HG03469 (cell line): Measurements from ENCODE around the gene COBL.

ENCODE experiments used
- ATAC-seq: cut with Tn5 transposase; IDR thresholded peaks from one replicate; pipeline ENCODE4 v1.9.1; 2021; ENCODE audit warnings: mild to moderate bottlenecking, moderate library complexity, moderate number of reproducible peaks; ENCODE audit not compliant: unreplicated experiment

Gene COBL

GRCh38 chr7:51316666-51317581 lies at the start of gene COBL:
TSS of gene COBL (minus strand) at chr7:51316809. CDS start at chr7:51316633, 176 bp downstream.
- no peak for ATAC-seq

GRCh38 chr7:51366172-51366728 lies 49.6 kb upstream of the COBL start:
- ATAC-seq, result no peak

GRCh38 chr7:51357821-51358220 lies 41.2 kb upstream of the COBL start:
- ATAC-seq, result no peak

DNA sequence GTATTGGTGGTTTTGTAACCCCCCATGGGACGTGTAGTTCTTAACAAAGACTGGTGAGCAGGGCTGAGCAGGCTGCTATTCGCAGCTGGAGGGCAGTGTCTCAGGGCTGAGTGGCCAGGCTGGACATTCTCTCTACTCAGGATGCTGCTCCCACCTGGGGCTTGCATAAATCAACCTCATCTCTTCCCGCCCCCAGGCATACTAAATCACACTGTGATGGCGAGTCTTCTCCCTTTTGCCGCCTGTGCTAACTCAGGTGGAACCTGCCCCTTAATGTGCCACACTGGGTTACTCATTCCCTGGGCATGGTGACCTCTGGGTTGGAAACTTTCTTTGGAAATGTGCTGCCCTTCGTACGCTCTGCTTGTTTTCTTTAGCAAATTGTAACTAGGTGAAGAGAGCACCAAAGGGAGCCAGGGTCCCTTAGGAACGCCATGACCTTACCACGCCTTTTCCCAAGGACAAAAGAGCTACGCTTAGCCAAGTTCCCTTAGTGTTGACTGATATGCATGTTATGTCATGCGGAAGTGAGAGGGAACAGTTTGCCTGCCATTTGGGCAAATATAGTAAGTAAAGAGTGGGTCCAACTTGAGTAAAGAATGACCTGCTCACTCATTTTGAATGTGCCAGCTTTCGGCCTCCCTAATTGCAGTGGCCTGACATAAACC lies 40.4 kb upstream of the COBL start:
- no peak for ATAC-seq

- ATAC-seq, result no peak
Observed at GRCh38 chr7:51354897-51355296, 38.3 kb upstream of the COBL start.

DNA sequence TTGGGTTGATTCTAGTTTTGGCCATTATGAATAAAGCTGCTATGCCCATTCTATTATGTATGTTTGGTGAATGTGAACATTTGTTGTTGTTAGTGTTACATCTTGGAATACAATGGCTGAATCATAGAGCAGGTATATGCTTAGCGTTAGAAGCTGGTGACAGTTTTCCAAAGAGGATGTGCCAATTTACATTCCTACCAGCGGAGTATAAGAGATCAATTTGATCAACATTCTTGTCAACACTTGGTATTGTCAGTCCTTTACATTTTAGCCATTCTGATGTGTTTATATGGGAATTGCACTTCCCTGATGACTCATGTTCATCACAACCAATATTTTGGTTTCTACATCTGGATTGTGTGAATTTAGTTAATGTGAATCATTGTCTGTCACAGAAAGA lies 37.8 kb upstream of the COBL start:
- no peak for ATAC-seq

GRCh38 chr7:51352174-51353100 lies 35.8 kb upstream of the COBL start:
- ATAC-seq, result no peak

DNA sequence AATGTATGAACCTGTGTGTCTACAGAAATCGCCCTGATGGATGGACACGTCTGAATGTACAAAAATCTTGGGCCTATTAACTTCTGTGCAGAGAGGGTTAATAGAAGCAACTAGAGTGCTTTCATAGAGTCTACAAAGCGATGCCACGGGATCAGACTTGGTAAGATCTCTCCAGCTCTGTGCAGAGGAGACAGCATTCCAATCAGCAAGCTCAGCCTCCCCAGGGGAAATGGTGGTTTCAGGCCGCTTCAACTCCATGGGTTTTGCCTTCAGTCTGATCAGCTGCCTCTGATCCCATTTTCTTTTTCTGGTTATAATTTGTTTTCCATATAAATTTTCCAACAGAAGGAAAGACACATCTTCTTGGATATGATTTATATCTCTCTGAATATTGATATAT lies 35.1 kb upstream of the COBL start:
- ATAC-seq, result no peak

- ATAC-seq, result no peak
Observed at GRCh38 chr7:51350546-51350896, 33.9 kb upstream of the COBL start.

DNA sequence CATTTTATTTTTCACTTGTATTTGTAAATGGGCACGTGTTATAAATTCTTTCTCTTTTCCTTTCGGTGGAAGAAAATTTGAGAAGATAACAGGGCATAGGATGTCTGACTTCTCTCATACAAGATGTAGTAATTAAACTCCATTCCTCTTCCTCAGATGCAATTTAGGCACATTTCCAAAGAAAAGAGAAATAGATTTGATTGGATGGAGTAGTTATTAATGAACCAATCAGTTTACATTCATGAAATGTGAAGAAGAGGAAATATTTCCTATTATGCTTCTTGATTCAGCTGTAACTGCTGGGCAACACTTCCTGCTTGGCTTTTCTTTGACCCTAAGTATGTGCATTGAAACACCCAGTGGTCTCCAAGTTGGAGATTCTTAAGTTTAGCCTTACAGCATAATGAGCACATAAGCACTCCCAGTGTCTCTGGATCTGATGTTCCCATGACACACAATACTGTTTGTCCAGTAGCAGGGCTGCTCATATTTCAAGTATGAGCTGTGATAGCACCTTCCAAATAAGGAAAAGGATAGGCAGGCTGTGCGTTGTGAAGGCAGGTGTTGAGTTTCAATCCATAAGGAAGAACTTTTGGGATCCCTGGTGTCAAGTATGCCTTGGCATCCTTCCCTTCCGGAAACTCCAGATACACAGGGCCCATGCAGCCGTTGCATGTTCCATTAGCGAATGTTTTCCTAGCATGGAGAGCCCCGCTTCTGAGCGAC lies 33.4 kb upstream of the COBL start:
- no peak for ATAC-seq

DNA sequence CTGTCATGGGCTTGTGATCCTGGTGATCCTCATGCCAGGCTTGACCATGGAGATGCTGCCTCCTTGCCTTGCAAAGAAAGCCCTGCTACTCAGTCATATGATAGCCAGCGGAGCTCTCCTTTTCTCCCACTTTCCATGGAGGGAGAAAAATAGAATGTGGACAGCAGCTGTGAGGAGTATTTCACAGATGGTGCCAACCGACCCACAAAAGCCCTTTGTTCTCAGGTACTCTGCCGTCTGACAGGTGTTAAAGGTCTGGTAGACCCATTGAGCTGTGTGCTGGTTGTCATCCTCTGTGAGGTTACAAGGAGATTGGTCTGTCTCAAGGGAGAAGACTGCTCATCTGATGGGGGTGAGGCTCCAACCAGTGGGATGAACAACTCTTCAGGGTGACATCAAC lies 29.5 kb upstream of the COBL start:
- ATAC-seq, result no peak

DNA sequence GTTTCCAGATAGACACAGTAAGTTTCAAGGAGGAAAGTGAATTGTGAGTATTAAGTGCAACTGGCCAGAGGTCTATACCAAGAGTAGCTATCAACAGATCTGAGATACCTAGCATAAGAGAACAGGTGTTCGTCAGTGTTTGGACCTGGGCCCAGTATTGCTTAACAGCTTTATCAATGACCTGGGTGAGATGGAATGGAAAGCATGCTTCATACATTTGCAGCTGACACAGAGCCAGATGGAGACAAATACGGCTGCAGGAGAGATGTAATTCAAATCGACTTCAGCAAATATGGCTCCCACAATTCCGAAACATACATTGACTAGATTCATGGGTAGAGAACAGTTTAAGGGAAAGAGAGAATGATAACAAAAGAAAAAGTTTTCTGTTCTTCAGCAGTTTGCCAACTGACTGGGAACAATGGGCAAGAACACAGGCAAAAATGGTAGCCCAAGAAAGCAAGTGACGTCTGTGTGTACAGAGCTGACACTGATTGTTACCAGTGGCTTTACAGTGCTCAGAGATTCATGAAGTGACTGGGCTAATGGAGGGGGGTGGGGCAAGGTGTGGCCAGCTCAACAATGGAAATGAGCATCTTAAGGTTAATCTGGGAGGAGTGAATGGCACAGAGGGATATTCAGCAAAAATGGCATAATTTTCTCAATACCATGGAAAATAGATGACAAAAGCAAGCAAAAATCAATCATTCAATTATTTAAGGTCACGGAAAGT lies 28.0 kb upstream of the COBL start:
- ATAC-seq, result no peak

DNA sequence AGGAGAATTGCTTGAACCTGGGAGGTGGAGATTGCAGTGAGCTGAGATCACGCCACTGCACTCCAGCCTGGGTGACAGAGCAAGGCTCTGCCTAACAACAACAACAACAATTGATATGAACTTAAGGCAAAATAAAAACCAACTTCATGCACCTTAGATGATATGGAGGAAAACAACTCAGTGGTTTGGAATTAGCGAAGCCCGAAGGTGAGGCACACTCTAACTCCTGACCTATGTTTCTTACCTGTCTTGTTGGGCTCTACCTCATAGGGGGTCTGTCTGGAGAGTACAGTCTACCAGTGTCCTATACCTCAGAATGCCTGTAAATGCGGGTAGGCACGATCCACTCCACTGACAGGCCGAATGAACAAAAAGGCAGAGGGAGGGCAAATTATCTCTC lies 24.3 kb upstream of the COBL start:
- no peak for ATAC-seq

GRCh38 chr7:51340029-51340838 lies 23.6 kb upstream of the COBL start:
- no peak for ATAC-seq

GRCh38 chr7:51335057-51335456 lies 18.4 kb upstream of the COBL start:
- ATAC-seq, result no peak

- ATAC-seq, result no peak
Observed at GRCh38 chr7:51329696-51330263, 13.2 kb upstream of the COBL start.

DNA sequence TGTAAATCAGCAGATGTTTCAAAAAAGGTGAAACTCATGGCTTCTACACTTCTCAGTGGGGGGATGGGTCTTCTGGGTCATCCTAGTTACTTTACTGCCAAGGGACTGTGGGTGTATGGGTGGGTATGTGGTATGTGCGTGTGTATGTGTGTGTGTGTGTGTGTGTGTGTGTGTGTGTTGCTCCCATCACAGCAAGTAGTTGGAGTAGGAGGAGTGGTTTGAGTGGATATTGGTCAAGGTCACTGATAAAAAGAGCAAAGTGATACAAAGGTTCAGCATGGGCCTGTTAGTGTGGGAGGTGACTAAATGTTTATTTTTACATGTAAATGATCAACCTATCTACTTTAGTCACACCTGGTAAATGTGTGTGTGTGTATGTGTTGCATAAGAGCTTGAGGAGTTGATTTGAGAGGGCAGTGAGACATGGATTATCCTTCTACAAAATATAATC lies 11.8 kb upstream of the COBL start:
- ATAC-seq, result no peak

DNA sequence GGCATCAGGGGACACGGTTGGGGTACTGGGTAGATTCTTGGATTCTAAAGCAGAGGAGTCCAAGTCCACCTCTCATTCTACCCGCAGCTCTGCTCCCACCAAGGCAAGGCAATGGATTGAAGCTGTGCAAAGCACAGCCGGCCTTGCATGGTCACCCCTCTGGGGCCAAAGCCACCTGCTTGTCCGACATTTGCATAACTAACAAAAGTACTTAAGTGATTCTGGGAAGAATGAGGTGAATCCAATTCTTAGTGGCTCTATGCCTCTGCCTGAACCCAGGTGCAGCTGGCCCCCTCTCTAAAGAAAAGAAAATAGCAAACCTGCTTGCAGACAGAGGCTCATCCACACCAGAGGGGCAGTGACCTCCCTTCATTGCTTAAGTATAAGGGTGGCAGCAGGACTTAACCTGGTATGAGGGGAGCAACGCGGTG lies 10.7 kb upstream of the COBL start:
- no peak for ATAC-seq
